Nephron progenitor cell (in vitro differentiated cells): ENCODE data around the gene POU4F1.

Experiments
- DNase-seq: peaks from one replicate; pipeline ENCODE4 v3.0.0; 2021
- H3K27ac Mint-ChIP-seq: 2 replicates; pipeline ENCODE4 v1.8.0; 2021; ENCODE audit warnings: mild to moderate bottlenecking, moderate library complexity, mixed read lengths
- H3K27me3 Mint-ChIP-seq: 2 replicates; pipeline ENCODE4 v1.8.0; 2021; ENCODE audit warnings: mild to moderate bottlenecking, low read depth, mixed read lengths; ENCODE audit not compliant: poor library complexity
- H3K36me3 Mint-ChIP-seq: 2 replicates; pipeline ENCODE4 v1.8.0; 2021; ENCODE audit warnings: low read depth, mixed read lengths
- H3K4me1 Mint-ChIP-seq: 2 replicates; pipeline ENCODE4 v1.8.0; 2021; ENCODE audit warnings: mixed read lengths
- H3K4me3 Mint-ChIP-seq: 2 replicates; pipeline ENCODE4 v1.8.0; 2021; ENCODE audit warnings: mild to moderate bottlenecking, moderate library complexity, mixed read lengths
- H3K9me3 Mint-ChIP-seq: 2 replicates; pipeline ENCODE4 v1.8.0; 2021; ENCODE audit warnings: mild to moderate bottlenecking, moderate library complexity, mixed read lengths
- CTCF ChIP-seq: fragments of 200-600 bp; sonication (generic); IDR thresholded peaks from 2 replicates; pipeline ENCODE4 v1.5.0; 2021; ENCODE audit warnings: antibody characterized with exemption

The POU4F1 gene

GRCh38 chr13:78566631-78567030 is 36.7 kb downstream of the POU4F1 start:
- no peaks in the 10 kb centered on the region for H3K36me3 Mint-ChIP-seq

DNA sequence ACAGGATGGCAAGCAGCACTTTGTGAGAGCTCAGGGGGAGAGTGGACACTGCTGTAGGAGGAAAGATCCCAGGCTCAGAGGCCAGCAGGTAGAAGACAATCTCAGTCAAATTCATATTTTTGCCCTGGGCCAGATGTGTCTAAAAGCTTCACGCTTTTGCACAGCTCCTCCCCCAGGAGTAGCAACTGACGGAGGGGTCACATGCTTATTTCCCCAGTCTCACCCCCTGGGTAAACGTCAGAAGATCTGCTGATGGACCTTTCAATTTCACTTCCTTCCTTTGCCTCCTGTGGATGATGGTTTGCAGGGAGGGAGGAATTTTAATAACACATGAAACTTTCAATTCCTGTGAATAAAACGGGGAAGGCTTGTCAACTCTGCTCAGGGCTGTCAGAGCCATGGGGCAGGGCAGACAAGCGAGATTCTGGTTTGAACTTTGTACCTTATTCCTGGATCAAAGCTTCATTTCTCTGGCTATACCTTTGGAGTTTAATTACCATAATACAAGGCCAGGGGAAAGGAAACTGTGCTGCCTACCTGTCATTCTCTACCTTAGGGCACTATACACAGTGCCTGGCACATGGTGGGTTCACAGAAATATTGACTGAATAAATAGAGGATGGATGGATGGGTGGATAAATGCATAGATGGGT is 41.0 kb downstream of the POU4F1 start:
- no peak for DNase-seq
- H3K9me3 Mint-ChIP-seq, result no peaks in the 10 kb centered on the region
- no peaks in the 10 kb centered on the region for H3K4me1 Mint-ChIP-seq
- no peak overlapping the region for H3K4me3 Mint-ChIP-seq
- H3K27ac Mint-ChIP-seq, result no peak overlapping the region
- H3K36me3 Mint-ChIP-seq, result no peaks in the 10 kb centered on the region
- peaks cover 14% of the 10 kb centered on the region for H3K27me3 Mint-ChIP-seq
- no peak for TF ChIP-seq CTCF

More at GRCh38 chr13:78566631-78567030, 36.7 kb downstream of the POU4F1 start:
- no peak overlapping the region for H3K27ac Mint-ChIP-seq
- no peak for TF ChIP-seq CTCF
- peaks cover 8% of the 10 kb centered on the region for H3K27me3 Mint-ChIP-seq
- H3K9me3 Mint-ChIP-seq, result no peaks in the 10 kb centered on the region
- H3K4me1 Mint-ChIP-seq, result no peaks in the 10 kb centered on the region
- DNase-seq, result no peak
- no peak overlapping the region for H3K4me3 Mint-ChIP-seq
